IPS DF 4.7 (cell line): ENCODE measurements around the gene NAV1.
"Not testable (repeated sequence)": the region's sequence is repeated elsewhere in the genome, so short reads cannot be mapped to it uniquely, and the experiment has no call there.

ENCODE experiments used
- DNase-seq: peaks from one replicate; pipeline ENCODE4 v3.0.0-alpha.2; 2013; ENCODE audit warnings: low spot score; ENCODE audit errors: extremely low read depth

NAV1 gene

GRCh38 chr1:201543871-201544642 is 5.1 kb downstream of the NAV1 start:
- DNase-seq, result no peak

DNA sequence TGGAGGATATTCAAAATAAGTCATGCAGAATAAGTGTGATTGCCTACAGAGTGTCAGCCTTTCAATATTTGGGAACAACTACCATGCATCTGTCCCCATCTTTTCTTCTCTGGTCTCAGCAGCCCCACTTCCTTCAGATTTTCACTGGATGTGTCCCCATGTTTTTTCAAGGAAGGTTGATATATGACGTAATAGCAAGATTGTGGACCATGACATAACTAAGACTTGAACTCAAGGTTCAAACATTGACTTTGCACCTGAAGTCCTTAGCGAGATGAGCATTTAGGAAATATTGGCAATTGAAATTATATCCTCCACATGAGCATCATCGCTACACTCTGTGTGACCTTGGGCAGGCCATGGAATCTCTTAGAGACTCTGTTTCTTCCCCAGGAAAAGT is 5.8 kb downstream of the NAV1 start:
- no peak for DNase-seq

GRCh38 chr1:201545851-201546492 is 7.0 kb downstream of the NAV1 start:
- DNase-seq, result no peak

DNA sequence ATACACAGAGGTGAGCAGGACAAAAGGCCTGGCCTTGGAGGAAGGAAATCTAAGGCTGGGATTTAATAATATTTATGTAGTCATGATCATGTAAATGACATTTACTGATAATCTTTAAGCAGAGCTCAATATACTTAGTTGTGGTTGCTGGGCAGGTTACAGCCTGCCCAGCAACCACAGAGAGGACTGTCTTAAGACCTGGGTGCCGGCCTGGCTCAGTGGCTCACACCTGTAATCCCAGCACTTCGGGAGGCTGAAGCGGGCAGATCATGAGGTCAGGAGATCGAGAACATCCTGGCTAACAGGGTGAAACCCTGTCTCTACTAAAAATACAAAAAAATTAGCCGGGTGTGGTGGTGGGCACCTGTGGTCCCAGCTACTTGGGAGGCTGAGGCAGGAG is 10.6 kb downstream of the NAV1 start:
- DNase-seq, result not testable (repeated sequence)

DNA sequence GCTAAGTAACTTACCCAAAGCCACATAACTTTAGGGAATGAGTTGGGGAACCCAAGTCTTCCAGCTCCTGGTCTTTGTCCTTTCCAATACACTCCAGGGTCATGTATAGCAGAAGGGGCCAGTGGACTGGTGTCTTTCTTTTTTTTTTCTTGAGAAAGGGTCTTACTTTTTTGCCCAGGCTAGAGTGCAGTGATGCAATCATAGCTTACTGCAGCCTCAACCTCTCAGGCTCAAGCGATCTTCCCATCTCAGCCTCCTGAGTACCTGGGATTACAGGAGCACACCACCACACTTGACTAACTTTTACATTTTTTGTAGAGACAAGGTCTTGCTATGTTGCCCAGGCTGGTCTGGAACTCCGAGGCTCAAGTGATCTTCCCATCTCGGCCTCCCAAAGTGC is 12.2 kb downstream of the NAV1 start:
- no peak for DNase-seq

DNA sequence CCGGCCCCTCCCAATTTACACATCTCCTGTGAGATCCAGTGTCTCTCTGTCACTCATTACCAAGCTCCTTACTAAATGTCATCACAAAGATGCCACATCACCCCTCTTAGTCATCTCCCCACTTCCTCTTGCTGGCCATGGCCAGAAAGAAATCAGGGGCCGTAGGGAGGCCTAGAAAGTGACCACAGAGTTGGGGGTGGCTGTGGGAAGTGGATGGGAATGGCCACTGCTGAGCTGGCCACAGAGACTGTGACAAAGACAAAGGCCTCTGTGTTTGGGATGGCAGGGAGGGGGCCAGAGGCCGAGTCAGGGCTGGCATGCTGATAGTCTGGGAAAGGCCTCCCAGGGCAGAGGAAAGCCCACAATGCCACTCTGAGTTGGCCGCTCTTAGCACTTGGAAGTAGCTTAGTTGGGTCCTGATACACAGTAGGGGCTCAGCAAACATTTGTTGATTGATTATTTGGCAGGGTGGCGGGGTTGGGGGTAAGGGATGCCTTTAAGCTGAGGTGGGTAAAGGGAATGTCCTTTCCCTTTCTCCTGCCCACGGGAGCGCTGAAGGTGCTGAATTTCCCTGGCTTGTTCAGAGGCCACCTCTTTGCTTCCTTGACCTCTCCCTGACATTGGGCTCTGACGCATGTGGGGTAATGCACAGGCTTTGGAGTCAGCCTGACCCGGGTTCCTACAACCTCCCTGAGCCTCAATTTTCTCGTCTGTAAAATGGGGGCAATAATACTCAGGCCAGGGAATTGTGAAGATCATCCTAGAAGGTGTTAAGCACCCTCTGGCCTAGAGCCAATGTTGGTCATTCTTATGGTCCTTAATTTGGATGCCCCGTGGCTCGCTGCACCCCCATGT is 13.2 kb downstream of the NAV1 start:
- DNase-seq, result no peak

DNA sequence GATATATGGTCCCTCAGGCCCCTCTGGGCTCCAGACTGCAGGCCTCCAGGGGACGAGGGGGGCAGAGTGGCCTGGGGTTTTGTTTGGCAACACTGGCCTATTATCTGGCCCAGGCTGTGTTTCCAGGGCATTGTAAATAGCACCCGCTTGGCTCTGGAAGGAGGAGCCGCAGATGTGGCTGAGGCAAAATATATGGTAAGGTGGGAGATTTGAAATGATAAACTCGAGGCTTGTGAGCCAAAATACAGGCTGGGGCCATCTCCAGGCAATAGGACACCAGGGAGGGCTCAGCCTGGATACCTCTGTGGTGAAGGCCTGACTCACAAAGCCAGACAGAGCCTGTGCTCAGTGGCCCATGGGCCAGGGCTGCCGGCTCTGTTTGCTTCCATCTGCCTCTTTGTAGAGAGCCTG is 14.0 kb downstream of the NAV1 start:
- DNase-seq, result no peak

DNA sequence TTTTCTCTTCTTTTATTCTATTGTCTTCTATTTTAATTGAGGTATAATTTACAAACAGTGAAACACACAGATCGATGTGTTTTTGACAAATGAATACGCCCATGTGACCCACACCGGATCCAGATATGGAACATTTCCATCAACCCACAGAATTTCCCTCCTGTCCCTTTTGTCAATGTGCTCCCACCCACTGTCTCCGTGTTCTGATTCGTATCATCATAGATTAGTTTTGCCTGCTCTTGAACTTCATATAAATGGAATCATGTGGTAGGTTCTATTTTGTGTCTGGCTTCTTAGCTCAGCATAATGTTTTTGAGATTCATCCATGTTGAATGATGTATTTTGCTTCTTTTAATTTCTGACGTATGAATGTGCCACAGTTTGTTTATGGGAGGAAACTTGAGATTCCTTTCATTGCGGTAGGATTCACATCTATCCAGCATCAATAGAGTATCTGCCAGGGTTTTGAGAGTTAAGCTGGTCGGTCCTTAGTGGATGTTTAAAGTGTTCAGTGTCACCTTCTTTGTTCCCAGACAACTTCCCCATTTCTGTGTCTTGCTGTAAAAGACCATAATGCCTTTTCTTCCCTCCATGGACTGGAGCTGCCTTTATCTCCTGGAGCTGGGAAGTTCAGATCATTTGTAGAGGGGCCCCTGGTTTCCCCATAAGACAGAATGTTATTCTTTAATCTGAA is 14.7 kb downstream of the NAV1 start:
- DNase-seq, result no peak

GRCh38 chr1:201554190-201554600 is 15.3 kb downstream of the NAV1 start:
- DNase-seq, result no peak

DNA sequence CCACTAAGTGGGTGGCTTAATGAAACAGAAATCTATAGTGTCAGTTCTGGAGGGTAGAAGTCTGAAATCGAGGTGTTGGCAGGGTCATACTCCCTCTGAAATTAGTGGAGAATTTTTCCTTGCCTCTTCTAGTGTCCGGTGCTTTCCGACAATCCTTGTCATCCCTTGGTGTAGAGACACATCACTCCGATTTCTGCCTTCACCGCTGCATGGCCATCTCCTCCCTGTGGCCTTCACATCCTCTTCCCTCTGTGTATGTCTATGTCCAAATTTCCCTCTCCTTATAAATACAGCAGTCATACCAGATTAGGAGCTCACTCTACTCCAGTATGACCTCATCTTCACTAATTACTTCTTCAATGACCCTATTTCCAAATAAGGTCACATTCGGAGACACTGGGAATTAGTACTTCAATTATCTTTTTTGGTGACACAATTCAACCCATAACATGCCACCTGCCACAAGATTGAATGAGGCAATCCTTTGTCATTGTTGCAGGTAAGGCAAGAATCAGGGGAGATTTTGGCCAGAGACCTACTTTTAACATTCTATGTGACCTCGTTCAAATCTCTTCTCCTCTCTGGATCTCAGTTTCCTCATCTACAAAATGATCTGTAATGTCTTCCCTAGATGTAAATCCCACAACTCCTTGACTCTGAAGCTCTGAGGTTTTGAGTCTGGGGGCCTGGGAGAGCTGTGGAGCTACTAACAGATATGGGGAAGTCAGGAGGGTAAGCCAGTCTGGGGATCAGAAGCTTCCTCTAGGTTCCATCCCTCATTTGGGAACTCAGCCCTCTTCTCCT is 16.1 kb downstream of the NAV1 start:
- no peak for DNase-seq

- DNase-seq, result no peak
These were observed 16.6 kb downstream of the NAV1 start for GRCh38 chr1:201555593-201555945.

- no peak for DNase-seq
These were observed 18.1 kb downstream of the NAV1 start for GRCh38 chr1:201556841-201557571.

GRCh38 chr1:201557572-201557958 is 18.6 kb downstream of the NAV1 start:
- DNase-seq, result no peak

- DNase-seq, result peak; percentile 71
These were observed 20.8 kb downstream of the NAV1 start for GRCh38 chr1:201559679-201560162.

DNA sequence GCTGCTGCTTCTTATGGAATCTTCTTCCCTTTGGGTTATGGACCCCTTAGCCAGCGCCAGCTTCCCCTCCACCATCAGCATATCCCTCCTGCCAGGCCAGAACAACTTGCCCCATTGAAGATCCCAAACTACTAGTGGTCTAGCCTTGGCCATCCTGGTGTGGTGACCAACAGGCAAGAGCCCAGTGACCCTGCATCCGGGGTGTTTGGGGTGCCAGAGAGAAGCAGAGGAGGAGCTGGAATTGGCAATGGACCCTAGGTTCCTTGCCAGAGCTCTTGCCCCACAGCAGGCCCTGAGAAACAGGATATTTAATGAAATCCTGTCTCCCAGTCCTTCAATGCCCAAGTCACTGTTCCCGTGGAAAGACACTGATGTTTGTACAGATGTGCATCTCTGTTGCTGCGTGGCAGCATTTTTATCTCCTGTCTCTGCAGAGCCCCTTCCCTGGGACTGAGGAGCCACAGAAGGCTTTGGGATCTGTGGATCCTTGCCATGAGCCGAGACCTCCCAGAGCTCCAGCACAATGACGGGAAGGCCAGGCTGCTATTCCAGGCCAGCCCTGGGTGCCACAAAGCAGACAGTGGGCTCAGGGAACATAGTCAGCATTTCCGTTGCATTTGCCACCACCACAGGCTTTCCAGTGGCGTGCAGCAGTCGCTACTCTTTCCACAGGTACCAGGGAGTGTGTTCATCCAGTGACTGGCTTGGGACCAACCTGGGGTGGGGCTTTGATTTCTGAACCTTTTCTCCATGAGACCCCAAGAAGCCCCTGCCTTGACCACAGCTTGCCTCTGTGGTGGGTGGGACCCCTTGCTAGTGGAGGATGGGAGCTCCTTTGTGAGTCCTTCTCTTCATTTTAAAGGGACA is 21.6 kb downstream of the NAV1 start:
- DNase-seq, result no peak

GRCh38 chr1:201561195-201561564 is 22.3 kb downstream of the NAV1 start:
- DNase-seq, result no peak

GRCh38 chr1:201561601-201562000 is 22.7 kb downstream of the NAV1 start:
- no peak for DNase-seq

DNA sequence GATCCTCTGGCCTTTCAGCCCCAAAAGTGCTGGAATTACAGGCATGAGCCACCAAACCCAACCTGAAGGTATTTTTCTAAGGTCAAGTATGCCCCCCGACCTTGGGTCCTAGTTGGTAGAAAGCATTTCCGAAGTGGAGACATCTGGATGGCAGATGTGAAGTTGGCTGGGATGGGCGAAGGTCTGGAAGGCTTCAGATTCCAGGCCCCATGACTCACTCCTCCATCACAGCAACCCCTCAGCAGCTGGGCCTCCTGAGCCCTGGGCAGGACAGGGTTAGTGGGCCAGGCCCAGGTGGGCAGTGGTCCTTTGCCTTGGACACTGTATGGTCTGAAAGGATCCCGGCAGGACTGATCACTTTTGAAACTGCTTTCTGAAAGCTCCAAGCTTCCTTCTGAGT is 23.3 kb downstream of the NAV1 start:
- no peak for DNase-seq
